GM12878 (cell line): ENCODE data around the gene CDH4. TPM values are rescaled to one million over a fixed set of nuclear protein-coding genes. Genes with fewer than 3 reads are reported as not detected.

Source experiments
- ATAC-seq: fragments of 200-7000 bp; cut with Tn5 transposase; 3 replicates; pipeline ENCODE4 v1.9.1; 2020; ENCODE audit warnings: mild to moderate bottlenecking, moderate library complexity
- BruUV-seq: library from RNA; stranded (reverse); fragments of 400-500 nt; replicated peaks from 2 replicates; lab custom pipeline; 2021; lab: Mats Ljungman, UMichigan
- CTCF ChIA-PET: fragments of 300-600 bp; sonication (Branson Sonifier 250); formaldehyde crosslinking; extraction: SDS; loops from one replicate; lab custom pipeline; 2021; ENCODE audit warnings: inconsistent platforms; lab: Yijun Ruan, JAX
- POLR2A ChIA-PET: fragments of 350-600 bp; formaldehyde crosslinking; extraction: SDS; loops from one replicate; lab custom pipeline; 2021; ENCODE audit warnings: inconsistent platforms; lab: Charles Lee
- RAD21 ChIA-PET: fragments of 300-600 bp; sonication (Branson Sonifier 250); formaldehyde crosslinking; loops from one replicate; lab custom pipeline; 2023; ENCODE audit warnings: antibody characterized with exemption; ENCODE audit not compliant: unreplicated experiment; lab: Charles Lee
- SMC1A ChIA-PET: fragments of 300-600 bp; sonication (Branson Sonifier 250); formaldehyde crosslinking; loops from one replicate; lab custom pipeline; 2023; ENCODE audit not compliant: unreplicated experiment, uncharacterized antibody; lab: Charles Lee
- DNase-seq: peaks from one replicate; pipeline ENCODE4 v3.0.0-alpha.2; 2011; ENCODE audit warnings: low read depth, low spot score
- FAIRE-seq: peaks from 3 replicates; lab custom pipeline; 2011; peaks lifted over from hg19 to GRCh38; lab: Jason Lieb, UNC
- H2AFZ ChIP-seq: 2 replicates; pipeline ENCODE4 v1.6.0; 2011; ENCODE audit warnings: low read depth, low read length, control low read depth; ENCODE audit not compliant: control insufficient read depth
- H3K27ac ChIP-seq: 2 replicates; pipeline ENCODE4 v1.5.1; 2011; ENCODE audit warnings: control low read depth; ENCODE audit not compliant: control insufficient read depth, insufficient read depth
- H3K27me3 ChIP-seq, 2 experiments: replicated peaks in 1 of 2; 2 replicates each; pipeline versions ENCODE4 v1.6.0 to v1.6.1; 2011; ENCODE audit warnings: low read length in 1 of 2; ENCODE audit not compliant: control insufficient read depth in 2 of 2, insufficient read depth in 2 of 2
- H3K36me3 ChIP-seq, 2 experiments: 2 replicates each; pipeline ENCODE4 v1.5.1; 2011; ENCODE audit warnings: low read length in 1 of 2; ENCODE audit not compliant: control insufficient read depth in 2 of 2, insufficient read depth in 2 of 2
- H3K4me1 ChIP-seq: 2 replicates; pipeline ENCODE4 v1.6.1; 2011; ENCODE audit warnings: mild to moderate bottlenecking, low read length, moderate library complexity, mixed read lengths; ENCODE audit not compliant: control insufficient read depth, insufficient read depth
- H3K4me2 ChIP-seq: 2 replicates; pipeline ENCODE4 v1.6.0; 2011; ENCODE audit warnings: control low read depth; ENCODE audit not compliant: control insufficient read depth, insufficient read depth
- H3K4me3 ChIP-seq: fragments of 200-600 bp; sonication (generic); 2 replicates; pipeline ENCODE4 v1.5.1; 2016
- H3K79me2 ChIP-seq: 2 replicates; pipeline ENCODE4 v1.6.0; 2011; ENCODE audit warnings: low read length; ENCODE audit not compliant: control insufficient read depth, insufficient read depth
- H3K9ac ChIP-seq: 2 replicates; pipeline ENCODE4 v1.8.0; 2011; ENCODE audit warnings: low read length, control low read depth, mixed read lengths; ENCODE audit not compliant: control insufficient read depth, insufficient read depth
- H3K9me3 ChIP-seq: replicated peaks from 3 replicates; pipeline ENCODE4 v1.5.1; 2011; ENCODE audit warnings: mild to moderate bottlenecking, low read length; ENCODE audit not compliant: control insufficient read depth, insufficient read depth
- H4K20me1 ChIP-seq: 2 replicates; pipeline ENCODE4 v1.6.0; 2011; ENCODE audit not compliant: control insufficient read depth, insufficient read depth
- CBFB ChIP-seq: IDR thresholded peaks from 2 replicates; pipeline ENCODE4 v1.6.1; 2016; ENCODE audit warnings: antibody characterized with exemption, low read depth
- CBX5 ChIP-seq: sonication (generic); IDR thresholded peaks from 2 replicates; pipeline ENCODE4 v1.6.1; 2016; ENCODE audit warnings: low read depth, moderate library complexity, mild to moderate bottlenecking, inconsistent platforms
- EP300 ChIP-seq, 2 experiments: fragments of 150-350 bp in 1 of 2; IDR thresholded peaks; 2 replicates each; pipeline ENCODE4 v1.6.1; 2011 to 2012; ENCODE audit warnings: low read depth in 2 of 2, low read length in 2 of 2, borderline replicate concordance in 1 of 2, improper control_type of control experiment in 1 of 2, inconsistent platforms in 1 of 2; ENCODE audit not compliant: control insufficient read depth in 1 of 2
- KAT2A ChIP-seq: conservative IDR thresholded peaks from 2 replicates; pipeline ENCODE4 v1.6.1; 2011; ENCODE audit warnings: low read depth, low read length; ENCODE audit not compliant: control insufficient read depth
- MXI1 ChIP-seq: fragments of 150-350 bp; IDR thresholded peaks from 2 replicates; pipeline ENCODE4 v1.6.1; 2011; ENCODE audit warnings: low read depth, mild to moderate bottlenecking, inconsistent platforms, low read length, improper control_type of control experiment
- NFXL1 ChIP-seq: fragments of 450-650 bp; IDR thresholded peaks from 2 replicates; pipeline ENCODE4 v1.6.1; 2017; ENCODE audit warnings: antibody characterized with exemption, mild to moderate bottlenecking, borderline replicate concordance
- NR2C2 ChIP-seq: IDR thresholded peaks from 2 replicates; pipeline ENCODE4 v1.6.1; 2011; ENCODE audit warnings: borderline replicate concordance, low read depth; ENCODE audit not compliant: control insufficient read depth, insufficient read length
- TBL1XR1 ChIP-seq: IDR thresholded peaks from 2 replicates; pipeline ENCODE4 v1.6.1; 2012; ENCODE audit warnings: low read depth, low read length, improper control_type of control experiment
- TCF12 ChIP-seq: IDR thresholded peaks from 2 replicates; pipeline ENCODE4 v1.6.1; 2011; ENCODE audit warnings: low read depth, mild to moderate bottlenecking, low read length
- TCF7 ChIP-seq: IDR thresholded peaks from 2 replicates; pipeline ENCODE4 v1.6.1; 2014; ENCODE audit warnings: antibody characterized with exemption, borderline replicate concordance
- WGBS: methylation state at CpG from one replicate; pipeline ENCODE4 v1.1.6; 2016; ENCODE audit warnings: low lambda C conversion rate; ENCODE audit not compliant: insufficient replicate concordance, insufficient coverage; ENCODE audit errors: missing lambda C conversion rate; 5-methylcytosine and 5-hydroxymethylcytosine counted together
- in situ Hi-C: fragments of 300-500 bp; cut with MboI; formaldehyde crosslinking; loops from 9 replicates; pipeline ENCODE4 v1.14.3; 2018; ENCODE audit warnings: mixed read lengths
- intact Hi-C: fragments of 100-400 bp; cut with micrococcal nuclease; formaldehyde crosslinking; loops from one replicate; pipeline ENCODE4 v1.14.2; 2022; ENCODE audit not compliant: unreplicated experiment
- polyA plus RNA-seq, 11 experiments: library from polyadenylated mRNA; depleted of rRNA in 4 of 11; unstranded in 6 of 11; stranded (reverse) in 5 of 11; fragments of >200 nt; fragmentation: Nextera tagmentation in 4 of 11; fragmentation: Illumina TruSeq in 1 of 11; extraction: Ambion mirVana in 4 of 11; extraction: Trizol in 1 of 11; gene quantifications; 1 replicate in 1 of 11; 2 replicates in 10 of 11; pipeline versions ENCODE4 v1.2.1 to v1.2.3, GENCODE V29; 2011 to 2016; ENCODE audit warnings: inconsistent platforms in 2 of 11, missing spikeins in 2 of 11, low read depth in 1 of 11
- total RNA-seq, 4 experiments: library from RNA; depleted of rRNA in 3 of 4; stranded (reverse); fragments of >200 nt in 3 of 4; fragmentation: Illumina TruSeq in 1 of 4; extraction: Trizol in 1 of 4; gene quantifications; 2 replicates each; pipeline versions ENCODE4 v1.2.1 to v1.2.3, GENCODE V29; 2013 to 2021
- TF ChIP-seq, protein P1 (sequence below): fragments of 450-650 bp; formaldehyde crosslinking; IDR thresholded peaks from 2 replicates; pipeline ENCODE4 v1.5.0; 2022; ENCODE audit warnings: mild to moderate bottlenecking, missing genetic modification characterization
- TF ChIP-seq, protein P2 (sequence below): IDR thresholded peaks from 2 replicates; pipeline ENCODE4 v1.6.1; 2011; ENCODE audit warnings: low read depth, low read length, improper control_type of control experiment, borderline replicate concordance

Gene CDH4
- total and polyA plus RNA-seq, 10 of the 15 experiments (the other 5 are each of a cell fraction or from before 2014, with no cell fraction given) = not detected

DNA sequence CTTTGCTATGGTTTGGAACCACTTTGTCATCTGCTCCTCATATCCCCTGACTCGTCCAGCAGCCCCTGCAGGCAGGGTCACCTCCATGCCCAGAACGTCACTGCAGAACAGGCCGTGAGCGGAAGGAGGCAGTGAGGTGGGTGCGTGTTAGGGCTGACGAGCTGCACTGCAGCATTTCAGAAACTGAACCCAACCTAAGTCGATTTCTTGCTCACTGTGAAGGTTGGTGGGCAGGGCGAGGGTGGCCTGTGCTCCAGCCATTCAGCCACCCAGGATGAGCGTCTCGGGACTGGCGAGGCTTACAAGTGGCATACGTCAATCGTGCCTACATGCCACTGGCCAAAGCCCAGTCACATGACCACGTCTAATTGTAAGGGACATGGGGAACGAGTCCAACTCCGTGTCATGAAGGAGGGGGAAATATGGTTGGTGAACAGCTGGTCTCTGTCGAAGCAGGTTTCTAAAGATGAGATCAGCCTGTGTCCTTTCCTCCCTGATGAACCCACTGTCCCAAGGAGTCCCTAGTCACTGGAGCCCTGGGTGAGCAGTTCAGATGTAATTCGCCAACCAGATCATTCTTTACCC, 524.5 kb downstream of the CDH4 start:
- RAD21 ChIA-PET = no interaction called here
- Histone ChIP-seq H3K36me3 (no peaks in the 10 kb centered on the region), H4K20me1 (no peaks in the 10 kb centered on the region), H3K9me3 (no peaks in the 10 kb centered on the region), H3K4me1 (no peaks in the 10 kb centered on the region), H3K4me2 (no peak overlapping the region), H3K27me3 (no peaks in the 10 kb centered on the region), H2AFZ (no peak overlapping the region), H3K9ac (no peak overlapping the region), H3K27ac (no peak overlapping the region), H3K79me2 (no peaks in the 10 kb centered on the region), H3K4me3 (no peak overlapping the region)
- no peak for FAIRE-seq
- no TSS peak for BruUV-seq
- DNase-seq = no peak
- 26% methylated on average over 18 of the region's 18 CpGs for WGBS
- no peak for ATAC-seq
- SMC1A ChIA-PET = no interaction called here
- intact Hi-C loops (no loop called here), in situ Hi-C loops (no loop called here)
- TF ChIP-seq EP300 (IDR thresholded peaks at IDR 0.05; ENCODE audit: borderline replicate concordance in 1 of 2, control insufficient read depth in 1 of 2, low read depth in 2 of 2, low read length in 2 of 2) = no peak
- TF ChIP-seq NFXL1 = no peak
- TF ChIP-seq TCF7 = no peak
- no peak for TF ChIP-seq MXI1
- CTCF ChIA-PET = no interaction called here
- POLR2A ChIA-PET = no interaction called here

DNA sequence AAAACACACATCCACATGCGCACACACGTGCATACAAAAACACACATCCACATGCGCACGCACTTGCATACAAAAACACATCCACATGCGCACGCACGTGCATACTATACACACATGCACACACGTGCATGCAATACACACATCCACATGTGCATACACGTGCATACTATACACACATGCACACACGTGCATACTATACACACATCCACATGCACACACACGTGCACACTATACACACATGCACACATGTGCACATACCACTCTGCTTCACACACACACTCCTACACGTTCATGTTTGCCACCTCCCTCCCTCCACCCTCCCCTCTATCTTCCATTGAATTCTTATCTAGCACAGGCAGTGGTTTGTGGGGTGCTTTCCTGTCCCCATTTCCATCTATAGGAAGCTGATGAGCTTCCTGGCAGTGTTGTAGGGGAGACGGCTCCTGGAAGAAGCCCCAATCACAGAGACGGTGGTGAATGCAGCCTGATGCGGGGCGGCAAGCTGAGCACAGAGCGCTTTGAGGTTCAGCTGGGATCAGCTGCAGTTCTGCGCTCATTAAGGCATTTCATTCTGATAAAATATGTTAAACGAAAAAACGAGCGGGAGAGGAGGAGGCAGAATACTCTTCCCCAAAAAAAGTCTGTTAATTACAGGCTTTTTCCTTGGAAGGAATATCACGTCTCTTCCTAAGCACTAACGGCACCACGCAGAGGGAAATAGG, 525.9 kb downstream of the CDH4 start:
- no peaks in the 10 kb centered on the region for H4K20me1 ChIP-seq
- intact Hi-C loops = no loop called here
- RAD21 ChIA-PET = no interaction called here
- H3K4me1 ChIP-seq = no peaks in the 10 kb centered on the region
- 48% methylated on average over 24 of the region's 24 CpGs for WGBS
- no peaks in the 10 kb centered on the region for H3K36me3 ChIP-seq
- BruUV-seq = no TSS peak
- ATAC-seq = no peak
- no peaks in the 10 kb centered on the region; the same call in 2 of the 3 replicates for H3K9me3 ChIP-seq
- no peak overlapping the region for H3K4me3 ChIP-seq
- no peak overlapping the region for H3K27ac ChIP-seq
- H3K4me2 ChIP-seq = no peak overlapping the region
- no peak for FAIRE-seq
- H3K9ac ChIP-seq = no peak overlapping the region
- in situ Hi-C loops = no loop called here
- CTCF ChIA-PET = no interaction called here
- no peak overlapping the region for H2AFZ ChIP-seq
- POLR2A ChIA-PET = no interaction called here
- SMC1A ChIA-PET = no interaction called here
- DNase-seq = no peak
- H3K27me3 ChIP-seq = no peaks in the 10 kb centered on the region
- no peaks in the 10 kb centered on the region for H3K79me2 ChIP-seq
- TF ChIP-seq CBX5 = no peak
- TF ChIP-seq TBL1XR1 = no peak
- TF ChIP-seq CBFB = no peak
- TF ChIP-seq, protein P1, sequence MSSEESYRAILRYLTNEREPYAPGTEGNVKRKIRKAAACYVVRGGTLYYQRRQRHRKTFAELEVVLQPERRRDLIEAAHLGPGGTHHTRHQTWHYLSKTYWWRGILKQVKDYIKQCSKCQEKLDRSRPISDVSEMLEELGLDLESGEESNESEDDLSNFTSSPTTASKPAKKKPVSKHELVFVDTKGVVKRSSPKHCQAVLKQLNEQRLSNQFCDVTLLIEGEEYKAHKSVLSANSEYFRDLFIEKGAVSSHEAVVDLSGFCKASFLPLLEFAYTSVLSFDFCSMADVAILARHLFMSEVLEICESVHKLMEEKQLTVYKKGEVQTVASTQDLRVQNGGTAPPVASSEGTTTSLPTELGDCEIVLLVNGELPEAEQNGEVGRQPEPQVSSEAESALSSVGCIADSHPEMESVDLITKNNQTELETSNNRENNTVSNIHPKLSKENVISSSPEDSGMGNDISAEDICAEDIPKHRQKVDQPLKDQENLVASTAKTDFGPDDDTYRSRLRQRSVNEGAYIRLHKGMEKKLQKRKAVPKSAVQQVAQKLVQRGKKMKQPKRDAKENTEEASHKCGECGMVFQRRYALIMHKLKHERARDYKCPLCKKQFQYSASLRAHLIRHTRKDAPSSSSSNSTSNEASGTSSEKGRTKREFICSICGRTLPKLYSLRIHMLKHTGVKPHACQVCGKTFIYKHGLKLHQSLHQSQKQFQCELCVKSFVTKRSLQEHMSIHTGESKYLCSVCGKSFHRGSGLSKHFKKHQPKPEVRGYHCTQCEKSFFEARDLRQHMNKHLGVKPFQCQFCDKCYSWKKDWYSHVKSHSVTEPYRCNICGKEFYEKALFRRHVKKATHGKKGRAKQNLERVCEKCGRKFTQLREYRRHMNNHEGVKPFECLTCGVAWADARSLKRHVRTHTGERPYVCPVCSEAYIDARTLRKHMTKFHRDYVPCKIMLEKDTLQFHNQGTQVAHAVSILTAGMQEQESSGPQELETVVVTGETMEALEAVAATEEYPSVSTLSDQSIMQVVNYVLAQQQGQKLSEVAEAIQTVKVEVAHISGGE = no peak
- no peak for TF ChIP-seq NR2C2
- no peak for TF ChIP-seq TCF12
- TF ChIP-seq KAT2A = no peak
- TF ChIP-seq, protein P2, sequence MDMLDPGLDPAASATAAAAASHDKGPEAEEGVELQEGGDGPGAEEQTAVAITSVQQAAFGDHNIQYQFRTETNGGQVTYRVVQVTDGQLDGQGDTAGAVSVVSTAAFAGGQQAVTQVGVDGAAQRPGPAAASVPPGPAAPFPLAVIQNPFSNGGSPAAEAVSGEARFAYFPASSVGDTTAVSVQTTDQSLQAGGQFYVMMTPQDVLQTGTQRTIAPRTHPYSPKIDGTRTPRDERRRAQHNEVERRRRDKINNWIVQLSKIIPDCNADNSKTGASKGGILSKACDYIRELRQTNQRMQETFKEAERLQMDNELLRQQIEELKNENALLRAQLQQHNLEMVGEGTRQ = no peak
